Tongue (tissue), 2 donors: ENCODE data around the gene RFFL. TPM values are rescaled to one million over a fixed set of nuclear protein-coding genes. Genes with fewer than 3 reads are reported as not detected.
"Not testable (repeated sequence)": the region's sequence is repeated elsewhere in the genome, so short reads cannot be mapped to it uniquely, and the experiment has no call there.

ENCODE experiments used
- DNase-seq: peaks from one replicate; pipeline ENCODE4 v3.0.0-alpha.2; 2015
- total RNA-seq: library from RNA; depleted of rRNA; stranded (reverse); fragments of >200 nt; gene quantifications from one replicate; pipeline ENCODE4 v1.2.3, GENCODE V29; 2014

RFFL gene
- total RNA-seq, 1 donor from 2014 or later = 31.6 TPM

DNA sequence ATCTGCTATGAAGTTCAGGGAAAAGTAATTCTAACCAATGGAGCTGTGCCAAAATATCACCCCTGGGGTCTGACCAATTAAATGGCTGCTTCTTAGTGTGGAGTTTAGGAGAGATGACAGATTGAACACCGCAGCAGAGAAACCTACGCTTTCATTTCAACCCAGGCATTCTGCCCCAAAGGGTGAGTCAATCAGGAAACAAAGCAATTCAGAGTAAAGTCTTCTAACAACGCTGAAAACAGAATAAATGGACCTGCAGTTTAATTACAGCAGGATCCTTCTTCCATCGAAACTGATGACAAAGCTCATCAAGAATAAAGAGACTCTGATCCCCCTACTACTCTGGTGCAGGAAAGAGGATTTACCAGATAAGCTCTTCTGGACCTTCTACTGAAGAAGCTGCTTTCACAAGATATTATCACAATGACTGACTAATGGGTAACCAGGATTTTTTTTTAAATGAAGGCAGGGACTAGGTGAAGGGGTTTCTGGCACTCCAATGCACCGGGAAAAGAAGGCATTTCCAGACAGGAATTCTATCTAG is 16.7 kb downstream of the RFFL start:
- peak; percentile 55 for DNase-seq

DNA sequence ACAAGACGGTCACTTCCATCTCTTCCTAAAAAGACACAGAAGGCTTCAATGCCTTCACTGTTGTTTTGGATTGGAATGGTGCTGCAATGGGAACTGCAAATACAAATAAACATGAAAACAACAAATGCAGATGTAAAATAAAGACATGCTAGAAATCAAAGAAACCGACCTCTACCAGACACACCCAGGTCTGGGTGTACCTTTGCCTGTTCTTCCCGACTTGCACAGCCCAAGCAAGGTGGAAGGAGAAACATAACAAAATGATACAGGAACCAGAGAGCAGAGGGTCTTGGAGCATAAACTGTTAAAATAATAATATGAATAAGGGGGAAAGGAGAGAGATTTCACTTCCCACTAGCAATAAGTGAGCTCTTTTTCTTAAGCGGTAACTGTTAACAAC is 17.3 kb downstream of the RFFL start:
- DNase-seq = no peak

DNA sequence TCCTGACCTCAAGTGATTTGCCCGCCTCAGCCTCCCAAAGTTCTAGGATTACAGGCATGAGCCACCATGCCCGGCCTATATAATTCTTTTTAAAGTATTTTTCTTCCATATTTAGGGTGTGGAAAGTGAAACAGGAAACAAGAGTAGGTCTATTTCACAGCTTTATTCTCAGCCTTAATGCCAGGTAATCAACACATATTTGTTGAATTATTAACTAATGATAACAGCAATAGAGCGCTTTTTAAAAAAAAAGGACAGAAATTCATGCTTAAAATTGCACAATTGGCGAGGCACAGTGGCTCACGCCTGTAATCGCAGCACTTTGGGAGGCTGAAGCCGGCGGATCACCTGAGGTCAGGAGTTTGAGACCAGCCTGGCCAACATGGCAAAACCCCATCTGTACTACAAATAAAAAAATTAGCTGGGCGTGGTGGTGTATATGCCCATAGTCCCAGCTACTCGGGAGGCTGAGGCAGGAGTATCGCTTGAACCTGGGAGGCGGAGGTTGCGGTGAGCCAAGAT is 18.0 kb downstream of the RFFL start:
- DNase-seq = not testable (repeated sequence)

DNA sequence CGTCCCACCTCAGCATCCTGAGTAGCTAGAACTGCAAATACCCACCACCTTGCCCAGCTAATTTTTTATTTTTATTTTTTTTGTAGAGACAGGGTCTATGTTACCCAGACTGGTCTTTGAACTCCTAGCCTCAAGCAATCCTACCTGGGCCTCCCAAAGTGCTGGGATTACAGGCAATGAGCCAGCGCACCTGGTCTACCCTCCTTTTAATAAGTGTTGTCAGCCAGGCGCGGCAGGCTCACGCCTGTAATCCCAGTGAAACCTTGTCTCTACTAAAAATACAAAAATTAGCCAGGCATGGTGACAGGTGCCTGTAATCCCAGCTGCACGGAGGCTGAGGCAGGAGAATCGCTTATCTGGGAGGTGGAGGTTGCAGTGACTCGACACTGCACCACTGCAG is 19.3 kb downstream of the RFFL start:
- no peak for DNase-seq

GRCh38 chr17:35041390-35041789 is 22.1 kb downstream of the RFFL start:
- no peak for DNase-seq

GRCh38 chr17:35038453-35038852 is 25.1 kb downstream of the RFFL start:
- DNase-seq = no peak

DNA sequence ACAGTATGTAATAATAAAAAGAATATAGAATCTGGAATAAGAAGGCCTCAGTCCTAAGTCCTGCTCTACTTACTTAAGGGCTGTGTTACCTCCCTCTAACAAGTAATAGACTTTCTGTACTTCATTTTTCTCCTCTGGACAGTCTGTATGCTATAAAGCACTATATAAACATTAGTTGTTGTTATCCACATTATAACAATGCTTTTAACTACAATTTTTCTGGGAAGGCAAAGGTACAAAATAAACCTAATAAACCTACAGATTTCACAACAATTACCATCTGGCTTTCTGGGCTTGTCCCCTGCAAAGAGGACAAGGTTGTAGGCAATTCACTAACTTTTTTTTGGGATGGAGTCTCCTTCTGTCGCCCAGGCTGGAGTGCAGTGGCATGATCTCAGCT is 32.7 kb downstream of the RFFL start:
- DNase-seq = no peak

- DNase-seq = no peak
These were observed 34.8 kb downstream of the RFFL start for GRCh38 chr17:35028531-35029262.

GRCh38 chr17:35028097-35028496 is 35.4 kb downstream of the RFFL start:
- DNase-seq = not testable (repeated sequence)

DNA sequence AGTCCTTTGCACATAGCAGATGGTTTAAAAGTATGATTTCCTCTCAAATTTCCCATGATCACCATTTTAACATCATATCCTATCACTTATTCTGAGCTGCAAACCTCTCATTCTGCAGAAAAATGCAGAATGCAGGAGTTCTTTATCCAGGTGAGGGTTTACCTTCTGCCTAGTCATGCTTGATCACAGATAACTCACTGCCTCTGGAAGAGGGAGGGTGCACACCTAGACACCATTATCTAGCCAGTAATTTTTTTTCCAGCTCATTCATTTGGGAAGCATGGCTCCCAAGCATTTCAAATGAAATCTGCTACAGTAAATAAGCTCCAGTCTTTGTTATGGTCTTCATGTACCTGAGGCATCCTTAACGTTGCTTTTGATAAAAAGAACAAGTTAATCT is 38.0 kb downstream of the RFFL start:
- no peak for DNase-seq

DNA sequence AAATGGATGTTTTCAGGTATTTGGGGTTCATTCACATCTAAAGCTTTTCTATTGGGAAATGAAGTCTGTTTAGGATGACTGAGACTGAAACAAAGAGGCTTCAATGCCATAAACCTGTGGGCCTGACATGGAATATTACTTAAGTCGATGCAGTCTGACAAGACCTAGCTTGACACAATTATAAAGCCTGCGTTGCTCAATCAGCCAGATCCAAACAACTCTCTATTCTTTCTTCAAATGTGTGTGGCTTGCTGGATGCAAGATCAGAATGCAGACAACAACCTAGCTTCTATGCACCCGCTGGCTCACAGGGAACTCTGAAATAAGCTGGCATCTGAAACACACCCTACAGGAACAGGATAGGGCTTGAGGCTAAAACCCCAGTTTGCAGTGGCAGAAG is 40.0 kb downstream of the RFFL start:
- DNase-seq = no peak

GRCh38 chr17:35022536-35023063 is 40.9 kb downstream of the RFFL start:
- peak; percentile 15 for DNase-seq

GRCh38 chr17:35021520-35022380 is 41.8 kb downstream of the RFFL start:
- no peak for DNase-seq

DNA sequence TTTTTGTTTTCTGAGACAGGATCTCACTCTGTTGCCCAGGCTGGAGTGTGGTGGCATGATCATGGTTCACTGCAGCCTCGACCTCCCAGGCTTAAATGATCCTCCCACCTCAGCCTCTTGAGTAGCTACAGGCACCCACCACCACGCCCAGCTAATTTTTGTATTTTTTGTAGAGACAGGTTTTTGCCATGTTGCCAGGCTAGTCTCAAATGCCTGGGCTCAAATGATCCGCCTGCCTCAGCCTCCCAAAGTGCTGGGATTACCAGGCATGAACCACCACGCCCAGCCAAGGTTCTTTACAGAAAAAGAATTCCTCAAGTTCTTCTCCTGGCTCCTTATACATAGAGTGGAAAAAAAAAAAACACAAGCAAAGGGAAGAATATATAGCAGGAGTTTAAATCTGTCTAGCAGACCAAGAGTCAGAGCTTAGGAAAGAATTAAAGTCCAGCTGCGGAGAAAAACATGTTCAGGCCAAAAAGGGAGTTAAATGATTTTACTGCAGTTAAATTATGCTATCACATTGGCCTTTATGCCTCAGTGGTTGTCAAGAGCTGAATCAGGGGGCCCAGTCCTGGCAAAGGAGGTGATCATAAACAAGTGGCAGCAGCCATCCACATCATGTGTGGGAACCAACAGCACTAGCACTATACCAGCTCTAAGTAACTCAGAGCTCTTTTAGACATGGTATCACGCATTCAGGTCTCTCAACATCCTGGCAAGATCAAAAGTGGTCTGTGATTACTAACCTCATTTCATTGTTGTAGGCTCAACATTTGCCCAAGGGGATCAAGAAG is 43.9 kb downstream of the RFFL start:
- no peak for DNase-seq

DNA sequence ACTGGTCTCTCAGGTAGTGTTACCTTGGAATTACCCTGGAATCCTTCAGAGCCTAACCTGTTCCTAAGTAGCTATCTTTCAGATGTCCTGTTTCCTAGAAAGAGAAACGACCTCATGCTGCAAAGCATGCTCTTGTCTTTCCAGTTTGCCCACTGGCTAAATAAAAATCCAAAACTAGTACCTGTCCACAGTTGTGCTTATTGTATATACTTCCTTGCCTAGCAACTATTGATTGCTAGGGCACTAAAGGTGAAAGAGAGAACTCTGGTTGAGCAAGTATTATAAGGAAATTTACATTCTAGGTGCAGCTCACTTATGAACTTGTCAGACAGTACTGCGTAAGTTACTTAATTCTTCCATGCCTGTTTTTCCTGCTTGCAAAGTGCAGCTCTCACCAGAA is 44.7 kb downstream of the RFFL start:
- no peak for DNase-seq

DNA sequence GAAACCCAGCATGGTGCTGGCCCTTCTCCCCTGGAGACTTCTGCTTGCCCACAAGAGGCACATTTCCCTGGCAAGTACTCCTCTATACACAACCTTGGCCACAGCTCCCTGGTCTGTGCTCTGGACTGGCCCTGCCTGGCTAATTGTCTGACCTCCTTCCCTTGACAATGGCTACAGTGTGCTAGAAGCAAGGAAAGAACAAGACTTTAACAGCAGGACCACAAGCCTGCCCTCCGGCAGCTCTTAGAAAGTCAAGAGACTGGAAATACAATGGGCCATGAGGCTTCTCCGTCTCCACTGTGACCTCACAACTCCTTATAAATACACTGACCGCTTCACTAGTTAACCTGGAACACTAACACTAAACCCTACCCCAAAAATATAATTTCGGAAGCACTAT is 46.5 kb downstream of the RFFL start:
- DNase-seq = no peak

DNA sequence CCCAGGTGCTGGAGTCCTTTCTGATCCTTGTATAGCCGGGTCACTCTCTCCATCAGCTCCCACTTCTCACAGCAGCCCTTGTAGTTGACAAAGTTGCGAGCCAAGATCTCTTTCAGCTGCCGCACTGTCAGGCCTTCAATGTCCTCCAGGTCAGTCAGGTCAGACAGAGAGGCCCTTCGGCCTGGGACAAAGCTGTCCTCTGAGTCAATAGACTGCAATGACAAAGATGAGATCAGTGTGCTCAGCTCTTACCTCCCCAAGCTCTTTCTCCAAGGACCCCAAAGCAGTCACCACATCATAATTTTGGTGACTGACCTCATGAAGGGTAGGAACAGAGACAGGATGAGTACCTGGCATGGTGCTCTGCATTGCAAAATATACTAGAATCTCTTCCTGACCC is 47.1 kb downstream of the RFFL start:
- DNase-seq = no peak

GRCh38 chr17:35011671-35012216 is 51.8 kb downstream of the RFFL start:
- DNase-seq = peak; percentile 15

DNA sequence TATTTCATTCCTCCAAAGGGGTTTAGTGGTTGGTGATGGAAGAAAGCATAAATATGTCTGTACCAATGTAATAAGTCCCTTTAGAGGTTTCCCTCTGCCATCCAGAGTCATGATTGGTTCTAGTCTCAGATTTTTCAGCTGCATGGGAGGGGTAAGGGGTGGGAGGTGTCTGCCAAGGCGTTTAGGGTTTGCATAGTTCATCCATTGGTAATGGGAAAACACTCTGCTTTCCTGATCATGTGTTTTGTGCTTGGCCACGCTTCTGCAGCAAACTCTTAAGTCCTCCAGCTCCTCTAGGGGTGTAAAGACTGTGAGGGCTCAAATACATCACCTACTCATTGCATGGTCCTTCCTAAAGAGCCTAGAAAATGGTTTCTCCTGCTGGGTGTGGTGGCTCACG is 53.4 kb downstream of the RFFL start:
- no peak for DNase-seq

DNA sequence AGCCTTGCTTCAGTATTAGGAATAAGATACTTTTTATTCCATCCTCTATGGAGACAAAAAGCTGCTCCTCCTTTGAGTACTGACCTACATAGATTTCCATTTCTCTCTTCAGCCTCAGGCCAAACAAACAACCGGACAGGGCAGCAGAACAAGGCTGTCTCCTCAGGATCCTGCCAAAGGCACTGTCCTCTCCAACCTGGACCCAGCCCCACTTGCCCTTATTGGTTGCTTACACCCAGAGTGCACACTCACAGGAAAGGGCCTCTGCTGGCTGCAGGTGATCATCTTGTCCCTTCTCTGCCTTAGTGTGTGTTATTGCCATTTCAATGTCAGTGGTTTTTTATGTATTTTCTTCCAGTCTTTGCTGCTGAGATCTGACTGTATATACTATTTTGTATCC is 56.5 kb downstream of the RFFL start:
- no peak for DNase-seq

GRCh38 chr17:35006345-35006744 is 57.2 kb downstream of the RFFL start:
- no peak for DNase-seq

GRCh38 chr17:35003778-35004177 is 59.7 kb downstream of the RFFL start:
- no peak for DNase-seq
